NCI-H146 treated with DMSO at 0.1 percent for 48 hours (cell line): Measurements from ENCODE around the gene FGF16.
"Not testable (repeated sequence)": the region's sequence is repeated elsewhere in the genome, so short reads cannot be mapped to it uniquely, and the experiment has no call there.

Source experiments
- DNase-seq: peaks from one replicate; lab custom pipeline; 2025; ENCODE audit not compliant: unreplicated experiment; lab: John Stamatoyannopoulos, UW

The FGF16 gene

GRCh38 chrX:77446029-77446585, 1.1 kb upstream of the FGF16 start:
- DNase-seq, result no peak

- DNase-seq, result no peak
These were observed 722 bp downstream of the FGF16 start for GRCh38 chrX:77447653-77448569.

GRCh38 chrX:77450415-77450814, 3.2 kb downstream of the FGF16 start:
- no peak for DNase-seq

GRCh38 chrX:77450996-77451395, 3.8 kb downstream of the FGF16 start:
- DNase-seq, result no peak

DNA sequence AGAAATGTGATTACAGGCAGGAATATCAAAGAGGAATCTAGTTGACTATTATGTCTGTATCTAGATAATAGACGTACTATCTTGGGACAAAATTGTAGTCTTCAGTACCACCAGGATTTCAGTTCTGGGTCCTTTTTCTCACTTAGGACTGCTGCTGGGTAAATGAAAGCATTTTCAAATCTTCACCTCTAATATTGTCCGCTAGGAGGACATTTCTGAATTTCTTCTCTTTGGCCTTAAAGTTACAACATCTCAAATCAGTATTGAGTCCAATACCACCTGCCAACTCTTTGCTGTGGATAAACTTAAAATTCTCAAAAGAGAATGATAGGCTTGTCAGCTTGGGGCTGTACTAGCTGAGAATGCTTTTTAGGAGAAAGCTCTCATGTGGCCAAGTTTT, 6.0 kb downstream of the FGF16 start:
- DNase-seq, result no peak

DNA sequence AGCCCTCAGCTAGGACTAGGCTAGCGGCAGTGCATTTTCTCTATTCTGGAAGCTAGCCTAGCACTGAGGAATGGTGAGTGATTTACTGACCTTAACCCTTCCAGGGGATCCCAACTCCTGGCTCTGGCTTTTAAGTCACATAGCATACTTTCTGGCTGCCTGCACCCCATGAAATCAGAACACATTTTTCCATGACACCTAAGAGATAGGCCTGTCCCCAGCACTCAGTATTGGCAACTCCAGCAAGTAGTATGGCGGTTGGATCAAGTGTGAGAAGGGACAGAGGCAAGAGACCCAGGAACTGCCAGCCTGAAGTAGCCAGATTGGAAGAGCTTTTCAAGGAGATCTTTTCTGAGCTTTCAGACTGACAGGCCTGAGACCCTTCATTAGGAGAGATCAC, 8.2 kb downstream of the FGF16 start:
- no peak for DNase-seq

DNA sequence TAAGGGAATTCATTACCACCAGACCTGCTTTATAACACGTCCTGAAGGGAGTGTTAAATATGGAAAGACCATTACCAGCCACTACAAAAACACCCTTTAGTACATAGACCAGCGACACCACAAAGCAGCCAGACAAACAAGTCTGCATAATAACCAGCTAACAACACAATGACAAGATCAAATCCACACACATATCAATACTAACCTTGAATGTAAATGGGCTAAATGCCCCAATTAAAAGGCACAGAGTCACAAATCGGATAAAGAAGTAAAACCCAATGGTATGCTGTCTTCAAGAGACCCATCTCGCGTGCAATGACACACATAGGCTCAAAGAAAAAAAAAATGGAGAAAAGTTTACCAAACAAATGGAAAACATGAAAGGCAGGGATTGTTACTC, 36.9 kb downstream of the FGF16 start:
- no peak for DNase-seq

GRCh38 chrX:77493677-77494553, 46.7 kb downstream of the FGF16 start:
- DNase-seq, result peak; percentile 38

DNA sequence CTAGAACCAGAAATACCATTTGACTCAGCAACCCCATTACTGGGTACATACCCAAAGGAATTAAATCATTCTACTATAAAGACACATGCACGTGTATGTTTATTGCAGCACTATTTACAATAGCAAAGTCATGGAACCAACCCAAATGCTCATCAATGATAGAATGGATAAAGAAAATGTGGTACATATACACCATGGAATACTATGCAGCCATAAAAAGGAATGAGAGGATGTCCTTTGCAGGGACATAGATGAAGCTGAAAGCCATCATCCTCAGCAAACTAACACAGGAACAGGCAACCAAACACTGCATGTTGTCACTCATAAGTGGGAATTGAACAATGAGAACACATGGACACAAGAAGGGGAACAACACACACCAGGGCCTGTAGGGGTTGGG, 53.0 kb downstream of the FGF16 start:
- DNase-seq, result not testable (repeated sequence)

- peak; percentile 2 for DNase-seq
These were observed 55.8 kb downstream of the FGF16 start for GRCh38 chrX:77502951-77503525.

DNA sequence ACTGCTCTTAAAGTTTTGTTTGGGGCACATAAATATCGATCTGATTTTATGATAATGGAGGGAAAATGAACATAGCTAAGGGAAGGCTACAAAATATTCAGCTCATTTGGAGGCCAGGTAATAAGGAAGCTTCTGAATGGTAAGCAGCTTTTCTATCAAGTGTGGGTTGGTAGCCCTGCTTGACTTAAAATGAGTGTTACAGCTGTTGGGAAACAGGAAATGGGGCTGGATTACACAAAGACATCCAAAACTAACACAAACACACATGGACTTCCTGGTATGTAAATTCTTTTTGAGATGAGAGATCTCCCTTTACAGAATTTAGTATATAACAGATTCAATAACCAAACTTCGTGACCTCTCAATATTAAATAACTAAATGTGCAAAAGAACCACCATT, 58.0 kb downstream of the FGF16 start:
- no peak for DNase-seq
